CD14-positive monocyte (primary cell): ENCODE results near the gene KCNN2. TPM values are rescaled to one million over a fixed set of nuclear protein-coding genes. Genes with fewer than 3 reads are reported as not detected.

Source experiments
- DNase-seq, 3 donors: peaks; one replicate each; pipeline ENCODE4 v3.0.0-alpha.2; 2011 to 2022
- H2AFZ ChIP-seq: 2 replicates; pipeline ENCODE4 v1.6.0; 2012; ENCODE audit warnings: mild to moderate bottlenecking, low read depth, low read length, inconsistent platforms; ENCODE audit not compliant: insufficient read depth, poor library complexity, severe bottlenecking
- H3K27ac ChIP-seq, 2 donors: 1 replicate in 1 of 2; 2 replicates in 1 of 2; pipeline ENCODE4 v1.5.1; 2012 to 2013; ENCODE audit warnings: low read length in 2 of 2, control low read depth in 1 of 2, inconsistent platforms in 1 of 2, low read depth in 1 of 2, mild to moderate bottlenecking in 1 of 2
- H3K27me3 ChIP-seq, 2 donors: one replicate each; pipeline versions ENCODE4 v1.6.0 to v1.6.1; 2011 to 2013; ENCODE audit warnings: low read length in 2 of 2; ENCODE audit not compliant: control insufficient read depth in 2 of 2, insufficient read depth in 2 of 2
- H3K36me3 ChIP-seq, 2 donors: replicated peaks in 1 of 2; 1 replicate in 1 of 2; 2 replicates in 1 of 2; pipeline versions ENCODE4 v1.5.1 to v1.6.1; 2012 to 2013; ENCODE audit warnings: low read length in 2 of 2, control low read depth in 1 of 2, inconsistent platforms in 1 of 2, mild to moderate bottlenecking in 1 of 2; ENCODE audit not compliant: insufficient read depth in 2 of 2, control insufficient read depth in 1 of 2
- H3K4me1 ChIP-seq, 2 donors: 1 replicate in 1 of 2; 2 replicates in 1 of 2; pipeline versions ENCODE4 v1.5.1 to v1.6.1; 2012 to 2013; ENCODE audit warnings: low read length in 2 of 2, control low read depth in 1 of 2, inconsistent platforms in 1 of 2, mild to moderate bottlenecking in 1 of 2, moderate library complexity in 1 of 2; ENCODE audit not compliant: insufficient read depth in 2 of 2, control insufficient read depth in 1 of 2
- H3K4me2 ChIP-seq: replicated peaks from 2 replicates; pipeline ENCODE3; 2012; ENCODE audit warnings: low read length, moderate library complexity, mild to moderate bottlenecking; ENCODE audit not compliant: poor library complexity, severe bottlenecking; ENCODE audit errors: extremely low read depth
- H3K4me3 ChIP-seq, 3 experiments: fragments of 200-600 bp in 1 of 3; sonication (generic) in 1 of 3; replicated peaks in 1 of 3; 1 replicate in 2 of 3; 2 replicates in 1 of 3; pipeline ENCODE4 v1.5.1; 2011 to 2013; ENCODE audit warnings: low read length in 3 of 3, mild to moderate bottlenecking in 3 of 3, control low read depth in 2 of 3, low read depth in 2 of 3, inconsistent platforms in 1 of 3, moderate library complexity in 1 of 3
- H3K79me2 ChIP-seq: 2 replicates; pipeline ENCODE4 v1.6.0; 2012; ENCODE audit warnings: mild to moderate bottlenecking, control low read depth, inconsistent platforms, low read length, moderate library complexity; ENCODE audit not compliant: insufficient read depth
- H3K9ac ChIP-seq: 2 replicates; pipeline ENCODE4 v1.6.0; 2017; ENCODE audit warnings: low read length, mild to moderate bottlenecking; ENCODE audit not compliant: insufficient read depth, poor library complexity, severe bottlenecking
- H3K9me3 ChIP-seq, 2 donors: replicated peaks in 1 of 2; 1 replicate in 1 of 2; 2 replicates in 1 of 2; pipeline versions ENCODE4 v1.5.1 to v1.6.1; 2012 to 2013; ENCODE audit warnings: low read length in 2 of 2, control low read depth in 1 of 2; ENCODE audit not compliant: control insufficient read depth in 1 of 2, insufficient read depth in 1 of 2
- H4K20me1 ChIP-seq: 2 replicates; pipeline ENCODE4 v1.6.0; 2012; ENCODE audit warnings: mild to moderate bottlenecking, low read length, control low read depth, moderate library complexity; ENCODE audit not compliant: insufficient read depth
- H3K27ac Mint-ChIP-seq, 7 donors: one replicate each; pipeline ENCODE4 v1.8.0; 2020; ENCODE audit warnings: mild to moderate bottlenecking in 7 of 7, mixed read lengths in 7 of 7, moderate library complexity in 6 of 7, inconsistent platforms in 2 of 7
- H3K27me3 Mint-ChIP-seq, 3 donors: one replicate each; pipeline ENCODE4 v1.8.0; 2021 to 2022; ENCODE audit warnings: low read depth in 3 of 3, mild to moderate bottlenecking in 3 of 3, mixed read lengths in 3 of 3, moderate library complexity in 3 of 3, inconsistent platforms in 1 of 3
- H3K36me3 Mint-ChIP-seq, 2 donors: one replicate each; pipeline ENCODE4 v1.8.0; 2020; ENCODE audit warnings: mixed read lengths in 2 of 2, inconsistent platforms in 1 of 2, mild to moderate bottlenecking in 1 of 2
- H3K4me1 Mint-ChIP-seq: one replicate; pipeline ENCODE4 v1.8.0; 2020; ENCODE audit warnings: mild to moderate bottlenecking, mixed read lengths
- H3K4me3 Mint-ChIP-seq, 2 donors: one replicate each; pipeline ENCODE4 v1.8.0; 2020; ENCODE audit warnings: mild to moderate bottlenecking in 2 of 2, mixed read lengths in 2 of 2, moderate library complexity in 1 of 2
- H3K9me3 Mint-ChIP-seq, 7 donors: one replicate each; pipeline ENCODE4 v1.8.0; 2020 to 2022; ENCODE audit warnings: mixed read lengths in 7 of 7, mild to moderate bottlenecking in 6 of 7, moderate library complexity in 6 of 7, inconsistent platforms in 2 of 7
- WGBS: methylation state at CpG from one replicate; pipeline ENCODE4 v1.1.5; 2013; ENCODE audit warnings: missing lambda C conversion rate; ENCODE audit not compliant: insufficient coverage; 5-methylcytosine and 5-hydroxymethylcytosine counted together
- intact Hi-C, 2 donors: fragments of 100-400 bp; cut with micrococcal nuclease; formaldehyde crosslinking; loops; one replicate each; pipeline versions ENCODE4 v1.15.0 to v1.15.1; 2023
- polyA plus RNA-seq, 3 donors: library from polyadenylated mRNA; depleted of rRNA in 1 of 3; unstranded in 2 of 3; stranded (reverse) in 1 of 3; fragments of 300-500 nt in 2 of 3; fragments of >200 nt in 1 of 3; fragmentation: Illumina TruSeq in 2 of 3; gene quantifications; 1 replicate in 2 of 3; 2 replicates in 1 of 3; pipeline ENCODE4 v1.2.3, GENCODE V29; 2012 to 2021
- TF ChIP-seq, protein P1 (sequence below): fragments of 200-600 bp; IDR thresholded peaks from one replicate; pipeline ENCODE4 v1.8.0; 2022; ENCODE audit warnings: antibody characterized with exemption, mild to moderate bottlenecking

KCNN2 gene
- polyA plus RNA-seq, 3 donors: not detected

DNA sequence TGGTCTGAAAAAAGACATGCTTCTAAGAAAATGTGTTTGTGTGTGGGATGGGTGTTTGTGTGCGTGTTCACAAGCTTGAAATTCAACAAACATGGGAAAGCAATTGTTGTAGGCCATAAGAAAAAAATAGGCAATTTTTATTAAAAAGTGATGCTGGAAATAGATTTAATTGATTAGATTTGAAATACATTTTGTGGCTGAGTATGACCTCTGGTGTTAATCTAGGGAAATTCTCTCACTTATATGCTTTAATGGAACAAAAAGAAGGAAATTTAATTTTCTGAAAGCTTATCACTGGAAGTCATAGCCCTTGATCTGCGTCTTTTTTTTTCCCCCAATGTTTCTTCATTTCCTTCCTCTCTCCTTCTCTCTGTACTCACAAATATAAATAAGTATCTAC is 3.5 kb upstream of the KCNN2 start:
- no peak overlapping the region for H3K27ac ChIP-seq
- no peak overlapping the region for H3K4me3 ChIP-seq
- no peak for DNase-seq
- intact Hi-C loops: no loop called here
- no peaks in the 10 kb centered on the region for H3K9me3 ChIP-seq
- H3K4me2 ChIP-seq: no peak overlapping the region
- Mint-ChIP-seq H3K4me3 (peak overlapping the region in 1 of 2 donors; percentile 41), H3K4me1 (no peaks in the 10 kb centered on the region), H3K36me3 (peaks cover 0 to 3% of the 10 kb centered on the region in 2 donors), H3K27ac (no peak overlapping the region), H3K9me3 (peaks cover 0 to 9% (median 0%) of the 10 kb centered on the region in 7 donors), H3K27me3 (peaks cover 52 to 60% (median 52%) of the 10 kb centered on the region in 3 donors)
- peaks cover 0 to 5% of the 10 kb centered on the region in 2 donors for H3K4me1 ChIP-seq
- TF ChIP-seq, protein P1, sequence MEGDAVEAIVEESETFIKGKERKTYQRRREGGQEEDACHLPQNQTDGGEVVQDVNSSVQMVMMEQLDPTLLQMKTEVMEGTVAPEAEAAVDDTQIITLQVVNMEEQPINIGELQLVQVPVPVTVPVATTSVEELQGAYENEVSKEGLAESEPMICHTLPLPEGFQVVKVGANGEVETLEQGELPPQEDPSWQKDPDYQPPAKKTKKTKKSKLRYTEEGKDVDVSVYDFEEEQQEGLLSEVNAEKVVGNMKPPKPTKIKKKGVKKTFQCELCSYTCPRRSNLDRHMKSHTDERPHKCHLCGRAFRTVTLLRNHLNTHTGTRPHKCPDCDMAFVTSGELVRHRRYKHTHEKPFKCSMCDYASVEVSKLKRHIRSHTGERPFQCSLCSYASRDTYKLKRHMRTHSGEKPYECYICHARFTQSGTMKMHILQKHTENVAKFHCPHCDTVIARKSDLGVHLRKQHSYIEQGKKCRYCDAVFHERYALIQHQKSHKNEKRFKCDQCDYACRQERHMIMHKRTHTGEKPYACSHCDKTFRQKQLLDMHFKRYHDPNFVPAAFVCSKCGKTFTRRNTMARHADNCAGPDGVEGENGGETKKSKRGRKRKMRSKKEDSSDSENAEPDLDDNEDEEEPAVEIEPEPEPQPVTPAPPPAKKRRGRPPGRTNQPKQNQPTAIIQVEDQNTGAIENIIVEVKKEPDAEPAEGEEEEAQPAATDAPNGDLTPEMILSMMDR: no peak
- no peaks in the 10 kb centered on the region for H4K20me1 ChIP-seq
- H3K9ac ChIP-seq: no peak overlapping the region
- 100% methylated on average over 1 of the region's 2 CpGs for WGBS
- no peak overlapping the region for H2AFZ ChIP-seq
- H3K36me3 ChIP-seq: no peaks in the 10 kb centered on the region
- no peaks in the 10 kb centered on the region for H3K79me2 ChIP-seq
- H3K27me3 ChIP-seq: peaks cover 32 to 59% of the 10 kb centered on the region in 2 donors

DNA sequence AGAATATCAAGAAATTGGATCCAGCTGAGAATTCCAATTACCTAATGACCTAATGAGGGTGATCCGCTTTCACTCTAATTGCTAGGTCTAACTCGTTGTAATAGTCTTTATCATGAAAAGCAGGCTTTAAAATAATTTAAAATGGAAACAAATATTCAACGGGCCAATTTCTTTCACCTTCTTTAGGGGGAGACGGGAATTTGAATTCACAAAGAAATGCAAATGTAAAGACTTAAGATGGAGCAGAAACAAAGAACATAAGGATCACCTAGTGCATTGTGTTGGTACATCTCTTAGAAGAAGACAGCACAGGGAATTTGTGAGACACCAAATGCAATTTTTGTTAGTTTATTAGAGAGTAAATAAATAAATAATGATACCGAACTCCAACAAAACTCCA is 1.5 kb upstream of the KCNN2 start:
- TF ChIP-seq, protein P1: no peak
- H3K9me3 ChIP-seq: no peaks in the 10 kb centered on the region
- no CpG with 5 or more reads among the region's 5 CpGs for whole genome bisulfite sequencing
- H3K4me3 ChIP-seq: no peak overlapping the region
- Mint-ChIP-seq H3K27me3 (peaks cover 68 to 74% (median 70%) of the 10 kb centered on the region in 3 donors), H3K4me1 (no peaks in the 10 kb centered on the region), H3K36me3 (peaks cover 0 to 3% of the 10 kb centered on the region in 2 donors), H3K9me3 (peaks cover 0 to 7% (median 2%) of the 10 kb centered on the region in 7 donors), H3K27ac (no peak overlapping the region), H3K4me3 (peak overlapping the region in 1 of 2 donors; percentile 62)
- H3K36me3 ChIP-seq: no peaks in the 10 kb centered on the region
- no peaks in the 10 kb centered on the region for H3K79me2 ChIP-seq
- H4K20me1 ChIP-seq: no peaks in the 10 kb centered on the region
- DNase-seq: no peak
- H3K4me1 ChIP-seq: peaks cover 0 to 5% of the 10 kb centered on the region in 2 donors
- H2AFZ ChIP-seq: no peak overlapping the region
- intact Hi-C loops: no loop called here
- peaks cover 42 to 74% of the 10 kb centered on the region in 2 donors for H3K27me3 ChIP-seq
- H3K27ac ChIP-seq: no peak overlapping the region
- H3K9ac ChIP-seq: no peak overlapping the region
- H3K4me2 ChIP-seq: no peak overlapping the region
